RWPE1 (cell line): Measurements from ENCODE around the gene ATP8A2.

Experiments used
- CTCF ChIA-PET: fragments of 350-600 bp; sonication (Branson Sonifier 250); formaldehyde crosslinking; extraction: SDS; loops from one replicate; lab custom pipeline; 2021; lab: Yijun Ruan, JAX
- POLR2A ChIA-PET: fragments of 400-600 bp; formaldehyde crosslinking; extraction: SDS; loops from one replicate; lab custom pipeline; 2020; ENCODE audit warnings: antibody characterized with exemption; ENCODE audit not compliant: low non-redundant PET; lab: Yijun Ruan, JAX
- DNase-seq: peaks from one replicate; pipeline ENCODE4 v3.0.0; 2012; ENCODE audit warnings: low spot score
- H3K27ac ChIP-seq: fragments of 450-650 bp; 2 replicates; pipeline ENCODE4 v1.5.1; 2017
- TF ChIP-seq, protein P1 (sequence below): fragments of 450-650 bp; conservative IDR thresholded peaks from 2 replicates; pipeline ENCODE4 v1.5.1; 2017; ENCODE audit warnings: low read depth, mild to moderate bottlenecking

The ATP8A2 gene

DNA sequence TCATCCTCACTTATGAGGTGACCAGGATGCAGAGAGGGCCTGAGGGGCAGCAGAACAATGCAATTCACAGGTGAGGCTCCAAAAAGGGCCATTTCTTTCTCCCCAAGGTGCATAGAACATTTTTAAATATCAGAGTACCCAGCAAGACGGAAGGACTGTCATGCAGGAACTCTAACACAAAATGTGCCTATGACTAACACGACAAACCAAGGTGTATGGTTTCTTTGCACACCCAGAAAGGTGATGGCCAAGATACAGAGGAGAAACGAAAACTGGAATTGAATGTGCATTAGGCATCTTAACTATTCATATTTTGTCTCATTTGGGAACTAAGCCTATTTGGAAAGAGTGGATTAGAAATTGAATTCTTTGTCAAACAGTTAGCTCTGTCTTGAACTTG, 650.2 kb downstream of the ATP8A2 start:
- TF ChIP-seq, protein P1, sequence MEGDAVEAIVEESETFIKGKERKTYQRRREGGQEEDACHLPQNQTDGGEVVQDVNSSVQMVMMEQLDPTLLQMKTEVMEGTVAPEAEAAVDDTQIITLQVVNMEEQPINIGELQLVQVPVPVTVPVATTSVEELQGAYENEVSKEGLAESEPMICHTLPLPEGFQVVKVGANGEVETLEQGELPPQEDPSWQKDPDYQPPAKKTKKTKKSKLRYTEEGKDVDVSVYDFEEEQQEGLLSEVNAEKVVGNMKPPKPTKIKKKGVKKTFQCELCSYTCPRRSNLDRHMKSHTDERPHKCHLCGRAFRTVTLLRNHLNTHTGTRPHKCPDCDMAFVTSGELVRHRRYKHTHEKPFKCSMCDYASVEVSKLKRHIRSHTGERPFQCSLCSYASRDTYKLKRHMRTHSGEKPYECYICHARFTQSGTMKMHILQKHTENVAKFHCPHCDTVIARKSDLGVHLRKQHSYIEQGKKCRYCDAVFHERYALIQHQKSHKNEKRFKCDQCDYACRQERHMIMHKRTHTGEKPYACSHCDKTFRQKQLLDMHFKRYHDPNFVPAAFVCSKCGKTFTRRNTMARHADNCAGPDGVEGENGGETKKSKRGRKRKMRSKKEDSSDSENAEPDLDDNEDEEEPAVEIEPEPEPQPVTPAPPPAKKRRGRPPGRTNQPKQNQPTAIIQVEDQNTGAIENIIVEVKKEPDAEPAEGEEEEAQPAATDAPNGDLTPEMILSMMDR, result no peak
- CTCF ChIA-PET, result no interaction called here
- no peak overlapping the region for H3K27ac ChIP-seq

GRCh38 chr13:26022538-26023292, 650.9 kb downstream of the ATP8A2 start:
- CTCF ChIA-PET, result no interaction called here
- POLR2A ChIA-PET, result no interaction called here
- TF ChIP-seq, protein P1, result no peak
- DNase-seq, result peak; percentile 46
- peak overlapping the region; percentile 33 for H3K27ac ChIP-seq

More for the DNA sequence above, 650.2 kb downstream of the ATP8A2 start:
- DNase-seq, result no peak
- POLR2A ChIA-PET, result no interaction called here

DNA sequence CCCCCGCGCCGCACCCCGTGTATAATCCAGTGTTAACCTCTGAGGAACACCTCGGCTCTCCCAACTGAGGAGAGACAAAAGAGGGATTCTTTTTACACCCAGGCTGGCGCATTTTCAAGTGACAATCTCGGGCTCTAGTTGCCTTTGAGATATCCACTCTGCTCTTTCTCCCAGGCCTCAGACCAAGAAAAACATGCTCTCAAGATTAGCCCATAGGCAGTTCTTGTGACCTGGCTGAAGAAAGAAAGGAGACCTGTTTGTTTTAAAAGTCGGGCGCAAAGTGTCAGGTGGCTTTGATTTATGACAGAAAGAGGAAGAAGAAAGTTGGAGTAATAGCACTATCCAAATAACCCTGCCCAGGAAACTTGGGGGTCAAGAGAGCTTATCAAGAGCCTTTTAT, 652.8 kb downstream of the ATP8A2 start:
- TF ChIP-seq, protein P1, result no peak
- CTCF ChIA-PET, result no interaction called here
- no peak for DNase-seq
- no peak overlapping the region for H3K27ac ChIP-seq
- POLR2A ChIA-PET, result no interaction called here

DNA sequence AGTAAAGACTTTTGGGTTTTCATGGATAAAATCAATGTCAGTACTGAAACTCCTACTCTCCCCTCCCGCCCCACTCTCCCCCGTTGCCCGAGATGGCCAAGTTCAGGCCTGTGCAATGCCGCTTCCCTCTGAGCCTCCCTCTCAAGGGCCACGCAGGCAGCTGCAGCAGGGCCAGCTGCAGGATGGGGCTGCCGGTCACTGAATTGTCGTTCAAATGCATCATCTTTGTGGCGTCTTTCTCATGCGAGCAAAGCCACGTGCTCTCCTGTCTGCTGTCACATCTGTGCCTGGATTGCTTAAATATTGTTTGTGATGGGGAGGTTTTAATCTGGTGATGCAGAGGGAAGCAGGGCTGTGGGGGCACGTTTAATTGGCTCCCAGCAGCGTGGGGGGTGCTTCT, 653.4 kb downstream of the ATP8A2 start:
- no peak overlapping the region for H3K27ac ChIP-seq
- DNase-seq, result no peak
- CTCF ChIA-PET, result no interaction called here
- POLR2A ChIA-PET, result no interaction called here
- TF ChIP-seq, protein P1, result no peak

- no peak for DNase-seq
- CTCF ChIA-PET, result no interaction called here
- H3K27ac ChIP-seq, result no peak overlapping the region
- POLR2A ChIA-PET, result no interaction called here
- TF ChIP-seq, protein P1, result no peak
Observed at GRCh38 chr13:26025771-26026170, 654.0 kb downstream of the ATP8A2 start.

DNA sequence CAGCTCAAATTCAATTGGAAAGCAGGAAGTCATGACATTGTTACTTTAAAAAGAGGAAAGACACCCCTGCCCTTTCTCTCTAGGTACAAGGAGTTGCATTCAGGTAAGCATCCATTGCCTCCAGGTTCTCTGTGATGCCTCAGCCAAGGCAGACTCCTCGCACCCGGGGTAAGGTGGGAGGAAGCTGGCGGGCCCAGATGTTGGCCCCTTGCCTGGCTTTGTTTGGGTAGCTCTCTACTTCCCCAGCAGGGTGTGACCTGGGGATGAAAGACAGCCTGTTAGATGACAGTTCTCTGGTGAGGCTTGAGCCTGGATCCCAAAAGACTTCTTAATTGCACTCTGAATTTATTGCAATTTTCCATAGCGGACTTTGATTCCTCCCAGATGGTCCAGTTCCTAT, 654.4 kb downstream of the ATP8A2 start:
- ChIA-PET POLR2A (no interaction called here), CTCF (no interaction called here)
- TF ChIP-seq, protein P1, result no peak
- H3K27ac ChIP-seq, result no peak overlapping the region
- DNase-seq, result no peak
